Stimulated activated CD8-positive, alpha-beta memory T cell treated with anti-CD3 and anti-CD28 coated beads, Interleukin-2, amount 100 ng/mL, for 1 hour (primary cell): Measurements from ENCODE around the gene NR4A1.

Source experiments
- DNase-seq, 2 donors: peaks; one replicate each; pipeline ENCODE4 v3.0.0-alpha.2; 2020; ENCODE audit warnings: low read depth in 2 of 2

Gene NR4A1

DNA sequence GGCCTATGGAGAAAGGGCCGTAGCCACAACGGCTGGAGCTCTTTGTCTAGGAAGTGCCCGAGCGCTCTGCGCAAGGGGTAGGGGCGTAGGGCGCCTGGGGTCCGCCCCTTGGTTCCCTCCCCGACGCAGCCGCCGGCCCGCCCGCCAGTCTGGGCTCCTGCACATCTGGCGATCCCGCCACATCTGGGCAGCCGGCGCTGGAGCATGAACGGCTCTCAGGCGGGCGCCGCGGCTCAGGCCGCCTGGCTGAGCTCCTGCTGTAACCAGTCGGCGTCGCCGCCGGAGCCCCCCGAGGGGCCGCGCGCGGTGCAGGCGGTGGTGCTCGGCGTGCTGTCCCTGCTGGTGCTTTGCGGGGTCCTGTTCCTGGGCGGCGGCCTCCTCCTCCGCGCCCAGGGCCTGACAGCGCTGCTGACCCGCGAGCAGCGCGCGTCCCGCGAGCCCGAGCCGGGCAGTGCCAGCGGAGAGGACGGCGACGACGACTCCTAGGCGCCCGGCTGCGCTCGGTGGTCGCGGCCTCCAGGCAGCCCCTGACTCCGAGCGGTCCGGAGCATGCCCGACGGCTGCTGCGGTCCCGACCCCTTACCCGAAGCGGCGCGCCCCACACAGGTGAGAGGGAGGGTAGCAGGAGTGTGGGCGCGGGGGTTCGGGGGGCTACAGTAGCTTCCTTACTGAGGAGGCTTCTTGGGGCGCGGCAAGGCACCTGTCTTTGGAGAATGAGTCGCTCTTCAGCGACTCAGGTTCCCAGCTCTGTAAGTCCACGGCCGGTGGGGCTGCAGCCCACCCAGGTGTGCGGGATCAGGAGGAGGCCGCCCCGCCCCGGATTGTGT lies 28.5 kb downstream of the NR4A1 start, which contains the start of gene SMIM41:
Gene SMIM41, plus strand, starts transcription at position 129 of the 827 bp plus-strand sequence. Its CDS starts 76 bp downstream, at position 205.
- DNase-seq, result no peak

DNA sequence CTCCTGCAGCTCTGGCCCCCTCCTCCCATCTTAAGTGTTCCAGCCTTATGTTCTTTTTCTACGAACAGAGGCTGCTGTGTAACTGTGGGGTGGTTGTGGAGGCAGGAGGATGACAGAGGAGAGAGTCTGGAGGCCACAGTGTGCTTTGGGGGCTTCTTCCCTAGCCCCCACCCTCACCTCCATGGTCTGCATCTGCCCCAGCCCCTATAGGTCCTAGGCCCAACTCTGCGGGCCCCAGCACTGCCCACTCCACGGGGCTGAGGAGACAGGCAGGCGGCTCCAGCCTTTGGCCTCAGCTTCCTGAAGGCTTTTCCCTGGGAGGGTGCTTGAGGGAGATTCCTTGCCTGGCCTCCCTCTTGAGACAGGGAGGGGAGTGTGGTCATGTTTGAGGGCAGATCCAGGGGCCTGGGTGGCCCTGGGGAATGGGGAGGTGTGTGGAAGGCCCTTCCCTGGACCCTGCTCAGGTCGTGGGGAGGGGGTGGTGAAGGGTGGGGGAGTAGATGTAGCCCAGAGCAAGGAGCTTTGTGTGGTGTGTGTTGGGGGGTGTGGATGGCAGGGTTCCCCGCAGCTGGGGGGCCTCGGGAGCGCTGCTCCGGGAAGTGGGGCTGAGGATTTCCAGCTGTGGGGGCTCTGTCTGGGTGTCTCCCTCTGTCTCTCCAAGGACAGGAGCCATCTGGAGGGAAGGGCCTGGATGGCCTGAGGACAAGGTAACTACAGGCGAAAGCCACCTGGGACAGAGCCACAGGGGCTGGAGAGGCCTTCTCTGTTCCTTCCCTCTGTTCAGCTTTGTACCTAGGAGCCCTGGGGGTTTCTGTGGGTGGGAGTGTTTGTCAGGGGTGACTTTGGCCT lies 29.4 kb downstream of the NR4A1 start:
- DNase-seq, result no peak

DNA sequence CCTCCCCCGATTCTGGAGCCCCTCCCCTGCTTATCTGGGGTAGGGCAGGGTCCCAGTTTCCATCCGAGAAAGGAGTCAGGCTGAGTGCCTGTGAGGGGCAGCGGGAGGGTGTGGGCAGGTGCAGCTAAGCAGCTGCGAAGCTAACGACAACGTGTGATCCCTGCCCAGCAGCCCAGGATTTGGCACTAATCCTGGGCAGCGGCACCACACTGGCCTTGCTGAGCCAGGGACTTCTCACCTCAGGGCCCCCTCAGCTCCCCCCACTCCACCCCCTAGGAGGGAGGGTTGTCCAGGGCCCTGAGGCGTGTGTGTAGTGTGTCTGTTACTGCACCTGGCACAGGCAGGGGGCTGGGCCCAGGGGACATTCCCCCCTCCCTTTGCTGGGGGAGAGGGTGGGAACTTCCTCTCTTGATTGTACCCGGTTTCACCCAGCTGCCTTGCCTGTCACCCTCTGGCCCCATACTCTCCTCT lies 30.1 kb downstream of the NR4A1 start:
- DNase-seq, result no peak

DNA sequence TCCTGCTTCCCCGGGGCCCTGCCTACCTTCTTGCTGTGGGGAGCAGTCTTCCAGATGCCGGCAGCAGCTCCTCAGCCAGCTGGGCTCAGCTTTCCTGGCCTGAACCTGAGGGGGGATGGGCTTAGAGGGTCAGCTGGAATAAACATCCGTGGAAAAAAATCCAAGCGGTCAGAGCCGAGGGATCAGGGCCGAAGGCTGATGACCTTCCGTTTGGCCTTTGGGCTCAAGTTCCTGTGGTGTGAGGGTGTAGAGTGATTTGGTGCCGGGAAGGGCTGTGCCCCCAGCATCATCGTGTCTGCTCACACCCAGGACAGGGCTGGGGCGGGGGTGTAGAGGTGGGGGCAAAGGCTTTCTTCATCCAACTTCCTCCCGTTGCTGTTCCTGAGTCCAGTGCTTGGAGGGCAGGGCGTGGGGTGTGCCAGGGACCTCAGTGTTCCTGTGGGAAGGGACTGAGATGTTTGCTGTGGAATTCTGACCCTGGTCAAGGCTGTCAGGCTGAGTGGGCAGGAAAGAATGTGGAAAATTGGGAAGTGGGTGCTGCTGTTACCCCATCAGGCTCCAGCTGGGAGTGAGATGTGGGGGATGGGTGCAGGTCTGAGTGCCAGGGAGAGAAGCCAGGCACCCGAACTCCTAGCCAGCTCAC lies 30.9 kb downstream of the NR4A1 start:
- no peak for DNase-seq

DNA sequence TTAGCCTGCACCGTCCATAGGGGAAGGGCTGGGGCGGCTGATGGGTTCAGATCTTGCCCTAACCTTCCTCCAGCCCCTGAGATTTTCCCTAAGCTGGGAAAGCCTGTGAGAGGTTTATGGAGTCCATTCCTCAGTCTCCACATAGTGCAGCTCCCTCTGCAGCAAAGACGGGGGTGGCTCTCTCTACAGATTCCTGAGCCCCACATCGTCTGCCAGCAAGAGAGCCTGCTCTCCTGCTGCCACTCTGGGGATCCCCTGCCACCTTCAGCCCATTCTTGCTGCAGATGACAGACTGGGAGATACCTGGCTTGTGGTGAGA lies 31.4 kb downstream of the NR4A1 start:
- no peak for DNase-seq

DNA sequence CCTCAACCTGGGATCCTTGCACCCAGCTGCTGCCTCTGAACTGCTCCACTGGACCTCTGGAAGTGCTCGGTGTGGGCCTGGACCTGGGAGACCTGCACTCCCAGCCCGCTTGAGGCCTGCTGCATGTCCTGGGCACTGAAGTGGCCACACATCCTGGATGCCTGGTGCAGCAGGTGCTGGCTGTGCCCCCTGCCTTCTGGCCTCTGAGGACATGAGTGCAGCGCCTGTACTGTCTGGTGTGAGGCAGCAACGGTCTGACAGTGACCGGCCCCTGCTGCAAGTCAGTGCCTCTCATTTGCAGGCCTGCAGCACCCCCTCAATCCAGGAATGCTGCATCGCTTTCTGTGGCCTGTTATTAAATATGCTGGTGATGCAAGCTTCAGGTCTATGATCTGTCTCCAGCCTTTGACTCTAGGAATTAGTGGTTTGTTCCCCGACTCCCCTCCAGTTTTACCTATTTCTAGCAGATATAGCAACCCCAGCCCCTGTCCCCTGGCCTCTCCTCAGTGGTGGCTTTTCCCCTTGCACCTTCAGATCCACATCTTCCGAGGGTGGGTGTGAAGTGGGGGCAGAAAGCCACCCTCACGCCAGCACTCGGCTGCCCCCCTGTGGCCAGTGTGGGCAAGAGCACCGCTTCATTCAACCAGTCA lies 31.9 kb downstream of the NR4A1 start:
- peak; percentile 25 to 48 for DNase-seq

DNA sequence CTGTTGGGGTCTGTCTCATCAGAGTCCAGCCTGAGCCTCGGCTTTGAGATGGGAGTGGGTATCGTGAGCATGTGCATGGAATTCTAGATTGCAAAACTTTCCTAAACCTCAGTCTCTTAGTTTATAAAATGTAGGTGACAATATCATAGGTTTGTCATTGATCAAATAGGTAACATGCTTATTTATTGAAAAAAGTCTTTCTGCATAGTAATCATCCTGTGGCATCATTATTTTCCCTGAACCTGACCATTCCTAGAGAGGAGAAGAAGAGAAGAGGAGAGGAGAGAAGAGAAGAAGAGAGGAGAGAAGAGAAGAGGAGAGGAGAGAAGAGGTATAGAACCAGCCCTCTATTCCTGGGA lies 32.4 kb downstream of the NR4A1 start:
- DNase-seq, result no peak

DNA sequence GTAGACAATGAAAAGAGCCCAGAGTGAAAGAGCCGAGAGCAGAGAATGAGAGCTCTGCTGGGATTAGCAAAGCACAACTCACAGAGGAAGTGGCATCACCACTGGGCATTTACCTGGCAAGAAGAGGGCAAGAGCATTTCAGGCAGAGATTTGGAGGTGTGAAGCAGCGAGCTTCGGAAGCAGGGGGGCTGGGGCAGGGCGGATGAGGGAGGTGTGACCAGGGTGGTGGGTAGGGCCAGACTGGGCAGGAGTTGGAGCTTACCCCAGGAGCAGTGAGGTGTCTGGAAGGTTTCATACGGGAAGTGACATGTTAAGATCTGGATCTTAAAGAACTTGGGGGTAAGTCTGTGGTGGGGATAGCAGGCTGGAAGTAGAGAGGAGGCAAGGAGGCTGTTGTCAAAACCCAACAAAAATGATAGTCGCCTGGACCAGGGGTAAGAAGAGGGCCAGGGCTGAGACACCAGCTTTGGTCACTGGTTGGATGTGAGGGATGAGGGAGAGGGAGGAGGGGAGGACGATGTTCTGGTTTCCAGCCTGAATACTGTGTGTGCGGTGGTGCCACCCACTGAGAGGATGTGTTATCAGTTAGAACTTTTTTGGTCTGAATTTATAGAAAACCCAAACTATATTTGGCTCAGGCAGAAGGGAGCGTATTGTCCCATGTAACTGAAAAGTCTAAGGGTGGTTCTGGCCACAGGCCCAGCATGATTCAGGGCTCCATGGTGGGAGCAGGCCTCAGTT lies 33.4 kb downstream of the NR4A1 start:
- no peak for DNase-seq

DNA sequence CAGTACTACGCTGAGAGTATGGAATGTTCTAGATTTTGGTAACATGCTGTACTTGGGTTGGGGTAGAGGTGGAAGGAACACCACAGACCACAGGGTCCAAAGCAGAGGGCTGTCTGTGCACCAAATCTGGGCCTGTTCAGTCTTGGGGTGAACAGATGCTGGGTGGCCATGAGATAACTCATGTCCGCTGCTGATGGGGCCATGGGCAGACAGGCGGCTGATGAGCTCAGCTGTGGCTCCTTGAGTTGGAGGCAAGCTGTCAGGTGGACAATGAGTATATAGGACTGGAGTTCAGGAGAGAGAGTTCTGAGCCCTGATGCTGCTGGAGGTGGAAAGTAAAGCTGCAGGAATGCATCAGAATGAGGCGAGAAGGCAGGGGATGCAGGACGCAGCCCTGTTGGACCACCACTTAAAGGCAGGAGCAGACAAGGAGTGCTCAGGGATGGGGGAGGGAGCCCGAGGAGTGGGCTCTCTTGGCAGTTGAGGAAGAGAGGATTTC lies 34.5 kb downstream of the NR4A1 start:
- no peak for DNase-seq

DNA sequence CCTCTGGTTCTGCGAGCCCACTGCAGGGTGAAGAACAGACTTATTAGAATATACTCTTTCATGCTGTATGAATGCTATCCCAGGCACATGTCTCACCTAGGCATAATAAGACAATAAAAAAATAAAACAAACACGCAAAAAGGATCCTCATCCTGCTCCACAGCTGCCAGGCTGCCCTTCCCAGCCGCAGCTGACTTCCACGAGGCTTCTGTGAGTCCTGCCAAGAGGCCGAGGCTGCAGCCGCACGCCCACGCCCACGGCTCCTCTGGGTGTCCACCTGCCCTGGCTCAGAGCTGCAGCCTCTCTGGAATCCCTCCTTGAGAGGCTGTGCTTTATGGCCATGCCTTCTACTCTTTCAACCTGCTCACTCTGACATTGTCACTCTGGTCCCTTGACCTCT lies 35.1 kb downstream of the NR4A1 start:
- no peak for DNase-seq

DNA sequence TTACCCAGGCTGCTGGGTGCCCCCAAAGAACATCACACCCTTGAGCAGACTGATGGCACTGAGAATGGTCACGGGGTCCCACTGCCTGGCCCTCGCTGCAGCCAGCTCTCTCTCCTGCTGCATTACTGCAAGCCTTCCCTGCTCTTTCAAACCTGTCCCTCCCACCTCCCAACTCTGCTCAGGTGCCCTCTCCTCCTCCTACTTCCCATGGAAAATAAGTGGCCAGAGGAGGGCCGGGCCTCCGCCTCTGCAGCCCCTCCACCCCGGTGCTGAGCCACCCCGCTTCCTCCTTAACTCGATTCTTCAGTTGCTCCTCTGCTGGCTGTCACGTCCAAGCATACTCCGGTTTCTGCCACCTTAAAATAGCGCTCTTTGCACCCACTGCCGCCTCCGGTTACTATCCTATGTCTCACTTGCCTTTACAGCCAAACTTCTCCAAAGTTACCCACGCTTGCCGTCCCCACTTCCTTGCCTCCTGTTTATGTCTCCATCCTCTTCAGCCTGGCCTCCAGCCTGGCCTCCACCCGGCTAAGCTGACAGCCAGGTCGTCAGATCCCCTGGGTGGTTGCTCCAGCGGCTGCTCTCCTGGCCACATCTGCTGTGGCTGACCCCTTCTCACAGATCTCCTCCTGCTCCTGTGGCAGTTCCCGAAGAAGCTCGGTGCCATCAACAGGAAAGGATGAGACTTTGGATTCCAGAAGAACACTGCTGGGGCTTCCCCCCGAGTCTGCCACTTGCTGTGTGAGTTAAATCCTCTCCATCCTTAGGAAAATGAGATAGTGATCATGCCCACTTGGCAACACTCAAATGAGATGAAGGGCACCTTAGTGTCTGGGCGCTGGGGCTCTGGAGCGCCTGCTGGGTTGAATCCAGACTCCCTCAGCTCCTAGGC lies 35.9 kb downstream of the NR4A1 start:
- DNase-seq, result no peak

DNA sequence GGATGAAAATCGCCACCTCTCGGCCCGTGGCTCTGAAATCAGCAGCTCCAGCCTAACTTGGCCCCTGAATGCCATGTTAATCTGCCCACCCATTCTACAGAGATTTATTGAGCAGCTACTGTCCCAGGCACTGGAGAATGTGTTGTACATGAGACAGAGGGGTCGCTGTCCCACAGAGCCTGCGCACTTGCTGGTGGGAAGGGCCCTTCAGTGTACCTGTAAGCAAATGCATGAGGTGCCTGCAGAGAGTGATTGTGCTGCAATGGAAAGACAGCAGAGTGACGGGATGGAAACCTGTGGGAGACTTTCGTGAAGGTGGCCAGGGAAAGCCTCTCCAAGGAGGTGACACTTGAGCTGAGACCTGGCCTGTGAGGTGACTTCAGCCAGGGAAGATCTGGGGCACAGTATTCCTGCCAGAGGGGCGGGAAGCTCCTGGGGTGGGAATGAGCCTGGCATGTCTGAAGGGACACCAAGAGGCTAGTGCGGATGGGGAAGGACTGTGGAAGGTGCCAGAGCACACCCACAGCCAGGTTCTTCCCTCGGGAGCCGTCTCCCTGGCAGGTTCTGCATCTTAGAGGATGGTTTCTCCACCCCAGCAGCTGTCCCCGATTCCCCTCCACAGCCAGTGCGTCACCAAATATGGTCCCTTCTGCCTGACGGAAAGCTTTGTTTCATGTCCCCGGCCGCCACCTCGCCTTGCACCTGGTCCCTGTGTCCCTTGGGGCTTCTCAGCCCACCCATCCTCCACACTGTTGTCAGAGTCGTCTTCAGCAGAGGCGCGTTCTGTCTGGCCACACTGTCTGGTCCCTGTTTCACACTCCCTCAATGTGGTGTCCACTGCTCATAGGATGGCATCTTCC lies 36.9 kb downstream of the NR4A1 start:
- no peak for DNase-seq

DNA sequence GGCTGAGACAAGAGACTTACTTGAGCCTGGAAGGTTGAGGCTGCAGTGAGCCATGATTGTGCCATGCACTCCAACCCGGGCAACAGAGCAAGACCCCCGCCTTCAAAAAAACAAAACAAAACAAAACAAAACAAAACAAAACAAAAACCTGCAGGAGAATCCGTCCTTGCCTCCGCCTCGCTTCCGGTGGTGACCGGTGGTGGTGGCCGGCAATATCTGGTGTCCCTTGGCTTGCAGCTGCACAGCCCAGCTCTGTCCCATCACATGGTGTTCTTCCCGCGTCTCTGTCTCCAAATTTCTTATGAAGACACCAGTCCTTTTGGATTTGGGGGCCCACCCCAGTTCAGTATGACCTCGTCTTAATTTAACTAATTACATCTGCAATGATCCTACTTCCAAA lies 38.2 kb downstream of the NR4A1 start:
- DNase-seq, result no peak

DNA sequence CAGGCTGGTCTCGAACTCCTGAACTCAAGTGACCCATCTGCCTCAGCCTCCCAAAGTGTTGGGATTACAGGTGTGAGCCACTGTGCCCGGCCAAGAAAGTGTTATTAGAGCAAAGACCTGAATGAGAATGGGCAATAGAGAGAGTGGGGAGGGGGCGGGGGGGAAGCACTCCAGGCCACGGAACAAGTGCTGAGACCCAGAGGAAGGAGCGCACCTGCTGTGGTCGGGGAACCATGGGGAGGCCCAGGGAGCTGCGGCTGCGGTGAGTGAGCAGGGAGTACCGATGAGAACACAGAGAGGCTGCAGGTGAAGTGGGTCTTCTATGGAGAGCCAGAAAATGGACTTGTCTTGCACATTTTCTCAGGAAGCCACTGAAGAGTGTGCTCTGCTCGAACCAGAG lies 39.0 kb downstream of the NR4A1 start:
- DNase-seq, result no peak

DNA sequence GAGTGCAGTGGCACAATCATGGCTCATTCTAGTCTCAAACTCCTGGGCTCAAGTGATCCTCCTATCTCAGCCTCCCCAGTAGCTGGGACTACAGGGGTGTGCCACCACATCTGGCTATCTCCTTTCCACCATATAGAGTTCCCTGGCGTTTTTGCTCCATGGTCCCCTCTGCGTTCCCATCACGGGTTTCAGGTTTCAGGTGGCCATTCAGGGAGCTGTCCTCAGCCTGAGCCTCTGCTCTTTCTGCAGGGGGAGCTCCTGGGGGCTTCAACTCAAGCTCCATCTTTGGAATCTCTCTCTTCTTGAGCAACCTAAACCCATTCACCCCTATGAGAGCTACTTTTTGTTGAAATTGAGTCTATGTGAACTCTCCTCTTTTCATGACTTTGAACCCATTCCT lies 39.8 kb downstream of the NR4A1 start:
- no peak for DNase-seq

DNA sequence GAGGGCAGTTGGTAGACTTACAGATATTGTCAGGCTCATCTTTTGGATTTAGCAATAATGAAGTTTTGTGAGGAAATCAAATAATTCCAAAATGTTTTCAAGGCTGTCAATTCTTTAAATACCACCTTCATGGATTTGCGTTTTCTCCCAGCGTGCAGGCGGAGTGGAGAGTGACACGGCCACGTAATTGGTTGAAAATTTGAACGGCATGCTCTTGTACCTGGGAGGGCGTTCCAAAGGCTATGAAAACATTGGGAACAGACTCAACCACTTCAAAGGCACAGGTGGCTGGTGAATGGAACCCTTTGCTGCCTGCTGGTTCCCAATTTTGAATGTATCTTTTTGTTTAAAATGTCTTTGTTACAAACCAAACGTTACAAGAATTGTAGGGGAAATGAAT lies 40.6 kb downstream of the NR4A1 start:
- no peak for DNase-seq

DNA sequence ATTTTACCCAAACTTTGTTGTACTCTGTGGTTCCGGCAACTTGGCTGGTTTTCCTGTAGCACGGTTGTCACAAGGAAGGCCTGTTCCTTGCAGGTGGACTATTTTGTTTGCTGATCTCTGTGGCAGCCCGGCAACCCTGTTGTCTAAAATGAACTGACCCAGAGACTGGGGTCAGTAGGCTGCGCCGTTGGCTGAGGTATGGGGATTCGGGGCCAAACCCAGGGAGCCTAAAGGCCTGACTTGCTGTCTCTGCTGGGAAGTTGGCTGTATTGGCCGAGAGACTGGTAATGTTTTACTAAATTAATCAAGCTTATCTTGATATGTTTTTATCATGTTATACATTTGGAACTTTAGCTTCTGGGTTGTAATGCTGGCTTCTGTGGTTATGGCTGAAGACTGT lies 42.1 kb downstream of the NR4A1 start:
- no peak for DNase-seq

DNA sequence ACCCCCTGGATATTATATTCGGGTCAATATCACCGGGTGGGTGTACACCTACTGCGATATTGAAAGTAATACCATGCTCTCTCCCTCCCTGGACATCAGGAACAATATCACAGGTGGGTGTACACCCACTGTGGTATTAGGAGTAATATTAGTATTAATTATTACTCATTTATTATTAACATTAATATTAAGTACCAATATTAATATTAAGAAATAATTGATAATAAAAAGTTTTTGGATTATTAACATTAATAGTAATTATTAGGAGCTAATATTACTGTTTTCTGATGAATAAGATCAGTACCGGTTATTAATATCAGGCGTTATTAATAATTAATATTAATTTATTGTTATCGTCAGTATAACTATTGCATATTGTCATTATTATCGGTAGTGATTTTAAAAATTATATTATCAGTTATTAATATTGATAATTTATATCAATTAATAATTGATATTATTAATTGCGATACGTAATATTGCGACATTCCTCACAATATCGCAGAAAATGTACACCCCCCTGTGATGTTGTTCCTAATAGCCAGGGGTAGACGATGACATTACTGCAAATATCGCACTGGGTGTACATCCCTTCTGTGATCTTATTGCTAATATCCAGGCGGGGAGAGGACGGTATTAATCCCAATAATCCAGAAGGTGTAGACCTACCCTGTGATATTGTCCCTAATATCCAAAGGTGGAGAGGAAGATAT lies 45.2 kb downstream of the NR4A1 start:
- no peak for DNase-seq
